Activated CD4-positive, CD25-positive, alpha-beta regulatory T cell treated with anti-CD3 and anti-CD28 coated beads, Interleukin-2, amount 50 U/mL, for 24 hours (primary cell): ENCODE data around the gene COLGALT1.
"Not testable (repeated sequence)": the region's sequence is repeated elsewhere in the genome, so short reads cannot be mapped to it uniquely, and the experiment has no call there.

ENCODE experiments used
- ATAC-seq, 2 donors: fragments of 150-1000 bp; cut with Tn5 transposase; one replicate each; pipeline ENCODE4 v1.10.0; 2021; ENCODE audit warnings: mild to moderate bottlenecking in 1 of 2, moderate library complexity in 1 of 2

The COLGALT1 gene

DNA sequence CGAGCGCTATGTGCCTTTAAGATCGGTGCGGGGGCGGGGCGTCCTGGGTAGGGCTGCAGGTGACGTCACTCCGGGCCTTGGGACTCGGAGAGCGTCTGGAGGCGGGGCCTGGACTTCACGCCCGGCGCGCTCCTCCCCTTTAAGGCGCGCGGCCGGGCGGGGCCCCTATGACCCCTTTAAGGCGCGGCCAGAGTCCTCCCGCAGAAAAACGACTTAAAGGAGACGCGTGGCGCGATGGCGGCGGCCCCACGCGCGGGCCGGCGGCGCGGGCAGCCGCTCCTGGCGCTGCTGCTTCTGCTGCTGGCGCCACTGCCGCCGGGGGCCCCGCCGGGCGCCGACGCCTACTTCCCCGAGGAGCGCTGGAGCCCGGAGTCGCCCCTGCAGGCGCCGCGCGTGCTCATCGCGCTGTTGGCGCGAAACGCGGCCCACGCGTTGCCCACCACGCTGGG is at the start of gene COLGALT1:
TSS of gene COLGALT1 (plus strand) at position 170 of the 449 bp plus-strand sequence. CDS start at position 235, 65 bp downstream.
- ATAC-seq = peak; percentile 94 to 95

DNA sequence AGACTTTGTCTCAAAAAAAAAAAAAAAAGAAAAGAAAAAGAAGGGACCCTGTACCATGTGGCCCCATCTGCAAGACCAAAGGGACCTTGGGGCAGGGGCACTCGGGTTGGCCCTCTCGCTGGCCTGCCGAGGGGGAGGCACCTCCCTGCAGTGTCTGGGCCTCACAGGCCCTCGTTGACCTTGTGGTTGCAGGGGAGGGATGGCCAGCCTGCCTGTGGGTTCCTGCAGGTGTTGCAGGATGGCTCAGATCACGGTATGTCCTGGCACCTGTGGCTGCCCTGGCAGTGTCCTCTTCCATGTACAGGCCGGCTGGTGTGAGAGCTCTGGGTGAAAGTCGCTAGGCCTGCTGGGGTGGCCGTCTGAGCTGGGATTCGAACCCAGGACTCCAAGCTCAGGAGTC is 48.7 kb upstream of the COLGALT1 start:
- no peak for ATAC-seq

DNA sequence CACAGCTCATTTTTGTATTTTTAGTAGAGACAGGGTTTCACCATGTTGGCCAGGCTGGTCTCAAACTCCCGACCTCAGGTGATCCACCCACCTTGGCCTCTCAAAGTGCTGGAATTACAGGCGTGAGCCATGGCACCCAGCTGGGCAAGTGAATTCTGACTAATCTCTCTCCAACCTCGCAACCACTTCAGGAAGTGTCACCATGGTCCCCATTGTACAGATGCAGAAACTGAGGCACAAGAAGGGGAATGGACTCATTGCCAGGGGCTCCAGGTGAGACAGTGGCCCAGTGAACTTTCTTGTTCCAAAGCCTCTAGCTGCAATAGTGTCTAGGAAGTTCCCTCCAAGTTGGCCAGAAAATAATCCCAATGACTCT is 46.9 kb upstream of the COLGALT1 start:
- ATAC-seq = not testable (repeated sequence)

DNA sequence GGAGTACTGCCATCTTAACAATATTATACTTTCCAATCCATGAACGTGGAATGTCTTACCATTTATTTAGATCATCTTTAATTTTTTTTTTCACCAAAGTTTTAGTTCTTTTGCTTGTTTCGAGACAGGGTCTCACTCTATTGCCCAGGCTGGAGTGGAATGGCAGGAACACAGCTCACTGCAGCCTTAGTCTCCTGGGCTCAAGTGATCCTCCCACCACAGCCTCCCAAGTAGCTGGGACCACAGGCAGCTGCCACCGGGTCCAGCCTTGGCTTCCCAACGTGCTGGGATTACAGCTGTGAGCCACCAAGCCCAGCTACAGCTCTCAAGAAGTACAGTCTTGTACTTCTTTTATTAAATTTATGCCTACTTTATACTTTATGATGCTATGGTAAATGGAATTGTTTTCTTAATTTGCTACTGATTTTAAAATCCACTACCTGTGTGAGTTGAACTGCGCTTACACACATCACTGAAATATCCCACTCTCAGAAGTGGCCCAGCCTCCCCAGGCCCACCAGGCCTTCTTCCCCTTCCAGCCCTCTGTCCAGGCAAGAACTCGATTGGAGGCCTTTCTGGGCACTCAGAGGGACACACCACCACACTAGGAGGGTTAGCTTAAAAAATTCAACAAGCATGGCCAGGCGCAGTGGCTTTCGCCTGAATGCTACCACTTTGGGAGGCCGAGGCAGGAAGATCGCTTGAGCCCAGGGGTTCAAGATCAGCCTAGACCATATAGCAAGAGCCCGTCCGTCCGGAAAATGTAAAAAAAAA is 45.0 kb upstream of the COLGALT1 start:
- no peak for ATAC-seq

DNA sequence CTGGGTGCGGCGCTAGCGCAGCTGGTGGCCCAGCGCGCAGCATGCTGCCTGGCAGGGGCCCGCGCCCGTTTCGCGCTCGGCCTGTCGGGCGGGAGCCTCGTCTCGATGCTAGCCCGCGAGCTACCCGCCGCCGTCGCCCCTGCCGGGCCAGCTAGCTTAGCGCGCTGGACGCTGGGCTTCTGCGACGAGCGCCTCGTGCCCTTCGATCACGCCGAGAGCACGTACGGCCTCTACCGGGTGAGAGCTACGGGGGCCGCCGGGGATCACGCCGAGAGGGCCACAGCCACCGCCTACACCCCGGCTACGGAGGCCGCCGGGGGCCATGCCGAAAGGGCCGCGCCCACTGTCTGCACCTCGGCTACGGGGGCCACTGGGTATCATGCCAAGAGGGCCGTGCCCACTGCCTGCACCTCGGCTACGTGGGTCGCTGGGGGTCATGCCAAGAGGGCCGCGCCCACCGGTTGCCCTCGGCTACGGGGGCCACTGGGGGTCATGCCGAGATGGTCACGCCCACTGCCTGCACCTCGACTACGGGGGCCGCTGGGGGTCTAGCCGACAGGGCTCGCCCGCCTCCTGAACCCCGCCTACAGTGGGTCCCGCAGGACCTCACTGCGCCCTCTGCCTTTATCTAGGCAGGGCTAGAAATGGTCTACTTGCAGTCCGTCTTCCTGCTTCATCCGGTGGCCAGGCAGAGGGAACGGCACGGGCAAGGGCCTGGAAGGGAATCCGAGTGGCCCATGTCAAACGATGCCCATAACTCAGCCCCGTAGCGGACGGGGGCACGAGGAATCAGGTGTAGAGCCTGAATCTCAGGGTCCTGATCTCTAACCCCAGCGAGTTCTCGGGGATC is 43.5 kb upstream of the COLGALT1 start:
- ATAC-seq = peak; percentile 66 to 69

DNA sequence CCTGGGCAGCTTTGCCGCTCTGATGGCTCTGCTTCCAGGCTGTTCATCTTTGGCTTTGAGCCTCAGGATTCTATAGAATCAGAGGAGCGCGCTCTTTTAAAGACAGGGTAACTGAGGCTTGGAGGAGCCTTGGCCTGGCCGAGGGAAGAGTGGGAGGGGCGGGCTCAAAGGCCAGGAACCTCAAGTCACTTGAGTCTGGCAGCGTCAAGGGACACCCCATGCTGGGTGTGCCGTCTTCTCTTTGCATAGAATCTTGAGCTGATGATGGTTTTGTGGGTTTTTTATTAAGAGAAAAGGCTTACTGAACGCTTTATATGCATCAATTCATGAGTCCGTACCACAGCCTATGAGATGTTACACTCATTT is 42.9 kb upstream of the COLGALT1 start:
- no peak for ATAC-seq

DNA sequence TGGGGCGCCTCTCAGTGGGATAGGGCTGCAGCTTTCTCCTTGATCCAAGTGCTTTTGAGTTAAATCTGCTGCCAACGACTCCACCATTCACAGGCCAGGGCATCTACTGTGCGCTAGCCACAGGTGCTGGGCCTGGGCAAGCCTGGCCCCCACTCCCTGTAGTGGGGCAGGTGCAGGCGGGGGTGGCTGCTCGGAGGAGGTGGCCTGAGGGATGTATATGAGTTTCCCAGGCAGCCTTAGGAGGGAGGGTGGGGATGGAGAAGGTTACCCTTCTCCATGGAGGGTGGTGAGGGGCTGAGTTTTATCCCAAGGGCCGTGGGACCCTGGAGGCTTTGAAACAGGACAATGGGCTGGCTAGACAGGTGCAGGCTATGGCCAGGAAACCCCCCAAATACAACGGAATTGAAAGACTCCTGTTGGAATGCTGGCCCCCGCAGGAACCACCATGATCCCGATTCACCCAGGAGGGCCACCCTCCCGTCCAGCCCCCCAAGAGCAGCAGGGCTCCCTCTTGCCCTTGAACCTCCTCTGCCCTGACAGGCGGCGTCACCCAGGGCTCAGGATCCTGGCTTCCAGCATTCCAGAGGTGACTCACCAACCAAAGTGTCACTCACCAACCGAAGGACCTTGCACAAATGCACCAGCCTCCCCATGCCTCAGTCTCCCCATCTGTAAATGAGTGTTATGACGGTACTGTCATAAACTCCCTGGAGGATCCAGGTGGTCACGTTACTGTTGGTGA is 39.9 kb upstream of the COLGALT1 start:
- no peak for ATAC-seq

DNA sequence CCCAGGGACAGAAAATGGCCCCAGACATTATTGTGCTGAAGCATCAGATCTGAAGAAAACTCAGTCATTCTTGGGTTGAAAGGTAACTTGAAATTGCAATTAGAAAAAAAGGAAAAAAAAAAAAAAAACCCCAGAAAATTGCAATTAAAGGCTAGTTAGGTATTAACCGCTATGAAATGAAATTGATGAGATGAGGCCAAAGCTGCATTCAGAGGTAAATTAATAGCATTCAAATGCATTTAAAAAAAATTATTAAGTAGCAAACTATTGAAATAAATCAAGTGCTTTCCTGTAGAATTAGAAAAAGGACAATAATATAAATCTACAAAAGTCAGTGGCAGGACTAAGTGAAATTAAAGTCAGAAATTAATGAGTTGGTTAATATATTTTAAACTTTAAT is 37.6 kb upstream of the COLGALT1 start:
- ATAC-seq = no peak

DNA sequence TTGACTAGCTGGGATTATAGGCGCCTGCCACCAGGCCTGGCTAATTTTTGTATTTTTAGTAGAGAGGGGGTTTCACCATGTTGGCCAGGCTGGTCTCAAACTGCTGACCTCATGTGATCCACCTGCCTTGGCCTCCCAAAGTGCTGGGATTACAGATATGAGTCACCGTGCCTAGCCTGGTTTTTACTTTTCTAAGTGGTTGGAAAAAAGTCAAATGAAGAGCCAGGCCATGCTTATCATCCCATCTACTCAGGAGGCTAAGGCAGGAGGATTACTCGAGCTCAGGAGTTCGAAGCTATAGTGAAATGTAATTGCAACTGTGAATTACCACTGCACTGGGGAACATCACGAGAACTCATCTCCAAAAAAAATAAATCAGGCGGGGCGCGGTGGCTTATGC is 36.8 kb upstream of the COLGALT1 start:
- not testable (repeated sequence) for ATAC-seq

DNA sequence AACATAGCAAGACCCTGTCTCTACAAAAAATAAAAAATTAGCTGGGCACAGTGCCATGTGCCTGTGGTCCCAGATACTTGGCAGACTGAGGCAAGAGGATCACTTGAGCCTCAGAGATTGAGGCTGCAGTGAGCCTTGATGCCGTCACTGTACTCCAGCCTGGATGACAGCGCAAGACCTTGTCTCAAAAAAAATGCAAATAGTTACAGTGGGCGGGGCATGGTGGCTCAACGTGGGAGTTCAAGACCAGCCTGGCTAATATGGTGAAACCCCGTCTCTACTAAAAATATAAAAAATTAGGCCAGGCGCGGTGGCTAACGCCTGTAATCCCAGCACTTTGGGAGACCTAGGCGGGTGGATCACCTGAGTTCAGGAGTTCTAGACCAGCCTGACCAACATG is 35.5 kb upstream of the COLGALT1 start:
- no peak for ATAC-seq

DNA sequence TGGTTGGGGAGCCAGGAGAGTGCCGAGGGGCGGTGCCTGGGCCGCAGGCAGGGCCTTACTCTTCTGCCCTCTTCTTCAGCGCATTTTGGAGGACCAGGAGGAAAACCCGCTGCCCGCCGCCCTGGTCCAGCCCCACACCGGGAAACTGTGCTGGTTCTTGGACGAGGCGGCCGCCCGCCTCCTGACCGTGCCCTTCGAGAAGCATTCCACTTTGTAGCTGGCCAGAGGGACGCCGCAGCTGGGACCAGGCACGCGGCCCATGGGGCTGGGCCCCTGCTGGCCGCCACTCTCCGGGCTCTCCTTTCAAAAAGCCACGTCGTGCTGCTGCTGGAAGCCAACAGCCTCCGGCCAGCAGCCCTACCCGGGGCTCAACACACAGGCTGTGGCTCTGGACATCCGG is 34.6 kb upstream of the COLGALT1 start:
- no peak for ATAC-seq

DNA sequence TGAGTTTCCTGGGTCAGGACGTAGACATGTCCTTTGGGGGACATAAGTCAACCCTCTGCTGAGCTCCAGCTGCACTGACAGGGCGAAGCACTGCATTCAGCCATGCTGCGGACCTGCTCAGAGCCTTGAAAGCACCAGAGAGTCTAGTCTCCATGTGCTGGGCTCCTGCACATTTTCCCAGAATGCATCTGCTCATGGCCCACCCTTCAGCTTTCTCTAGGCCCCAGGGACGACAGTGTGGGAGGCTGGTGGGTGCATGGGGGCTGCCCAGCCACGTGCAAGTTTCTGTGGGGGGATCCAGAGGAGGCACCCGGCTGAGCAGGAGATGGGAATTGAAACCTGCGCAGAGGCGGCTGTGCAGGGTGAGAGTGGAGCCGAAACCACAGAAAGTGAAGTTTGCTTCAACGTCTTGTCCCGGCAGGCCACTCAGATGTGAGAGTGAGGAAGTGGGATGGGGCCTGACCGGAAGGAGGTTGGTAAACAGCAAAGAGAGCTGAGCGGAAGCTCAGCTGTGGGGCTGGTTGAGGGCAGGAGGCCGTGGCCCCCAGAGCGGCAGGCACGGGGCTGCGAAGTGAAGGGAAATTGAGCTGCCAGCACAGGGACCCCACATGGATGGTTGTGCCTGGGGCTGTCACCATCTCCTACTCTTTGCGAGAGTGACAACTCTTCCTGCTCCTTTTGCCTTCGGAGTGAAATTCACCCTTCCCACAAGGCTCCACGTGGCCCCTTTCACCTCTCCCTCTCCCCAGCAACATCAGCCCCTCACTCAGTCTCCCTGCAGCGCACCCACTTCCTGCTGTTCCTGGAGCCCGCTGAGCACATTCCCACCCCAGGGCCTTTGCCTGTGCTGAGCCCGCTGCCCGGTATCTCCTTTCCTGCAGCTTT is 32.2 kb upstream of the COLGALT1 start:
- peak; percentile 69 to 73 for ATAC-seq

DNA sequence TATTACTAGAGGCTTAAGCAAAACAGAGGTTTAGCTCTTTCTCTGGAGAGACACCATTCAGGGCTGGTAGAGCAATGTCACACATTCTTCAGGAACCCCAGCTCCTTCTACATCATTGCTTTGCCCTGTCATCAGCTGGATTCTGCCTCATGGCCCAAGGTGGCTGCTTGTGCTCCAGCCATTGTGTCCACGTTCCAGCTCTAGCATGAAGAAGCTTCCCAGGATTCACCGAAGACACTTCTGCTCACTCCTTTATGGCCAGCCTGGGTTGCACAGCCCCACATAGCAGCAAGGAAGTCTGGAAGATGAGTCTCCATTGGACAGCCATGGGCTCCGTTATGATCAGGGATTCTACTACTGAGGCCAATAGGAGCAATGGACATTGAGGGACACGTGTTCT is 30.8 kb upstream of the COLGALT1 start:
- no peak for ATAC-seq

DNA sequence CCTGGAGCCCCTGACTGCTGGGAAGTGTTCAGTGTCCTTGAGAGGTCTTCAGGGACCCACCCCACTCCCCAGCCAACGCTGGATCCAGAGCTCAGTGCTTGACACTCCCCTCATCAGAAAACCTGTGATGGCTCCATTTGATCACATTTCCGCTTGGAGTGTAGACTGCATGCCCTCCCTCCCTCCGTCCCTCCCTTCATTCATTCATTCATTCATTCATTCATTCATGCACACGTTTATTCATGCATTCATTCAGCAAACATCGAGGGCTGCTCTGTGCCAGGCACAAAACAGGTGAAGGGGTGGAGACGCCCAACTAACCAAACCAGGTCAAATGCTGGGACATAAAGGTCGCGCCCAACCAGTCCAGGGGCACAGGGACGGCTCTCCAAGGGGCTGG is 30.3 kb upstream of the COLGALT1 start:
- ATAC-seq = no peak

DNA sequence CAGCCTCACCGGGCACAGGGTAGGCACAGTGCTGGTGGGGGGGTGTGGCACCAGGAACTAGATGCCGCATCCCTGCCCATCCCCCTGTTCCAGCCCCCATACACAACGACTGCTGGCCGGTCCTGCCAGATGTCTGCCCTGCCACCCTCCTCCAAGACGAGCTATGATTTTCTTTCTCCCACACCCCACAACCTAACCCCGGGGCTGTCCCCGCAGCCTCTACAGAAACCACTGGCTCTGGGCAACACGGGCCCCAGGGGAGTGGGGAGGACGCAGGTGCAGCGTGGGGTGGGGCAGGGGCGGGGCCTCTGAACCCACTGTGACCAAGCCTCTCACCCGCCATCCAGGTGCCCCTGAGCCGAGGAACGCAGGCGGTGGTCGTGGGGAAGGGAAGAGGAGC is 28.5 kb upstream of the COLGALT1 start:
- peak; percentile 55 to 56 for ATAC-seq

DNA sequence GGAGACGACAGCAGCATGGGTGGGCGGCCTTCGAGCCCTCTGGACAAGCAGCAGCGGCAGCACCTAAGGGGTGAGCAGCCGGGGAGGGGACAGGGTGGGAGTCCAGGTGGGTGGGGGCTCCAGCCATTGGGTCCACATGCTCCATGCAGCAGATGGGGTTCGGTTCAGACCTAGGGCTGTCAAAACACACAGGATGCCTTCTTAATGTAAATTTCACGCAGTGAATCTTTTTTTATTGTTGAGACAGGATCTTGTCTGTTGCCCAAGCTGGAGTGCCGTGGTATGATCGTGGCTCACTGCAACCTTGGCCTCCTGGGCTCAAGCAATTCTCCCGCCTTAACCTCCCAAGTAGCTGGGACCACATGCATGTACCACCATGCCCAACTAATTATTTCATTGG is 28.1 kb upstream of the COLGALT1 start:
- no peak for ATAC-seq

DNA sequence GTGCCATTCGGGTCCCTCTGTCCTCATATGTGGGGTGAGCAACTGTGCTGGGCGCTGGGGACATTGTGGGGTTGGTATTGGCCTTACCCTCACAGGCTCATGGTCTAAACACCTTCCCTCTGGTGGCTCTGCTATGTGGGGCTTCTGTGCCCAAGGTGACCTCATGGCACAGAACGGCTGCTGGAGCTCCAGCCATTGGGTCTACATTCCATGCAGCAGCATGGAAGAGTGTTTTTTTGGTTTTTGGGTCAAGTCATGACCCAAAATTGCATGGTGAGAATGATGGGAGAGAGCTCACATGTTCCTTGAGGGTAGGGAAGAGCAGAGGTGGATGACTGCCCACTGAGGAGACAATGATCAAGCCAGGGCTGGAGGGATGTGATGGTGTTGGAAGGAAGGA is 26.8 kb upstream of the COLGALT1 start:
- ATAC-seq = no peak

DNA sequence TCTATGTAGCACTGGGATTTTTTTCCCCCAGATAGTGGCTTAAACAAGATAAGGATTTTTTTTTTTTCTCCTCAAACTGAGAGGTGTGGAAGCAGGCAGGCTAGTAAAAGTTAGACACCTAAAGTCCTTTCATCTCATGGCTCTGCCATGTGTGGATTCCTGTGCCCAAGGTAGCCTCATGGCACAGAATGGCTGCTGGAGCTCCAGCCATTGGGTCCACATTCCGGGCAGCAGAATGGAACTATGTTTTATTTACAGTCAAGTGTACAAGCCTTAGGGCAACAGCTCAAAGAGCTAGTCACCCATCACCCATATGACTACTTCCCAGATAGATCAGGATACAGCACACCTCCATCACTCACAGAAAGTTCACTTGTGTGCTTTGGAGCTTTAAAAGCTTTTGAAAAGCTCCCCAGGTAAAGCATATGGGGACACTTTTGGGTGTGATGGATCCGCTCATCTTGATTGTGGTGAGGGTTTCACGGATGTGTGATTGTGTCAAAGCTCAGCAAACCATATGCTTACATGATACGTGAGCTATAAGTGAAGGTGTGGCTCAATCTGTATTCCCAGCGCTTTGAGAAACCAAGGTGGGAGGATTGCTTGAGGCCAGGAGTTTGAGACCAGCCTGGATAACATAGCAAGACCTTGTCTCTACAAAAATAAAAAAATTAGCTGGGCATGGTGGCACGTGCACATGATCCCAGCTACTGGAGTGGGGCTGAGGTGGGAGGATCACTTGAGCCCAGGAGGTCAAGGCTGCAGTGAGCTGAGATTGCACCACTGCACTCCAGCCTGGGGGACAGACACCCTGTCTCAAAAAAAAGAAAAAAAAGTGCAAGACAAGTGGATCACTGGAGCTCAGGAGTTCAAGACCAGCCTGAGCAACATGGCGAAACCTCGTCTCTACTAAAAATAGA is 25.9 kb upstream of the COLGALT1 start:
- ATAC-seq = no peak

DNA sequence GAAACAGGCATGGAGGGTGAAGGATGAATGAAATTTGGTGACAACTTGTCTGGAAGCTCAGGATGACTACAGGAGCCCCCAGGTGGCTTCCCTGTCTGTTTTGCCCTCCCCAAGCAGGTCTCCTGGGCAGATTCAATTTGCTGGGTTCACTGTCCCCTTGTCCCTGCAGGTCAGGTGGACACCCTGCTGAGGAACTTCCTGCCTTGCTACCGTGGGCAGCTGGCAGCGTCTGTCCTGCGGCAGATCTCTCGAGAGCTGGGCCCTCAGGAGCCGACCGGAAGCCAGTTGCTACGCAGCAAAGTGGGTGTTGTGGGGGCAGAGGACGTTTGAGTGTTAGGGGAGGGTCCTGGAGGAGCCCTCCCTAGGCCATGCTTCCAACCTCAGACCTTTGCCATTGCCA is 24.9 kb upstream of the COLGALT1 start:
- ATAC-seq = no peak

DNA sequence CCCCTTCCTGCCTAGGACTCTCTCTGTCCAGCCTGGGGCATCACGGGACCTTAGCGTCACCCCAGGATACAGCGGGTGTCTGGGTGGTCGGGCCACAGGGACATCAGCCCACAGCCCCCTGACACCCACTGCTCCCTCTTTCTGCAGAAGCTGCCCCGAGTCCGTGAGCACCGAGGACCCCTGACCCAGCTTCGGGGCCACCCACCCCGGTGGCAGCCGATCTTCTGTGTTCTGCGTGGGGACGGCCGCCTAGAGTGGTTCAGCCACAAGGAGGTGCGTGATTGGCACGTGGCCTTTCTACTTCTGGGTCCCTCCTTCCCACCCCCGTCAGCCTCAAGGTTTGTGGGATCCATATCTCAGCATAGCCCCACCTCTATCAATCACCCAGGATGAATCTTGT is 23.3 kb upstream of the COLGALT1 start:
- ATAC-seq = no peak

DNA sequence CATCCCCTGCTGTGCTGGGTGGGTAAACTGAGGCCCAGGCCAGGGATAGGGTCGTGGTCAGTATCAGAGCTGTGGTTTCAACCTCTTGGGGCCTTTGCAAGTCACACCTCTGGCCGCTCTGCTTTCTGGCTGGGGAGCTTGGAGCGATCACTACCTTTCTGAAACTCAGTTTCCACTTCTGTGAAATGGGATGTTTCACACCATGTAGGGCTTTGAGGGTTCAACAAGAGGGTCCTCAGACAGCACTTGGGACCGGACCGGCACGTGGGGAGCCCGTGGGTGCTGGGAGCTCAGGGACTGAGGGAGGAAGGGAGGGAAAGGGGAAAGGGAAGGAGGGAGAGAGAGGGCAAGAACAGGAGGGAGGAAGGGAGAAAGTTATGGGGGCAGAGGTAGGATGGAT is 22.9 kb upstream of the COLGALT1 start:
- no peak for ATAC-seq
